HepG2 (cell line): ENCODE measurements around the gene HIGD1A. TPM values are rescaled to one million over a fixed set of nuclear protein-coding genes. Genes with fewer than 3 reads are reported as not detected.

Source experiments
- ARID2 ChIP-seq: sonication (generic); formaldehyde crosslinking; IDR thresholded peaks from 2 replicates; pipeline ENCODE4 v1.8.1; 2022; ENCODE audit warnings: mild to moderate bottlenecking, missing genetic modification reagents, borderline replicate concordance
- ARNT ChIP-seq: fragments of 450-650 bp; IDR thresholded peaks from 2 replicates; pipeline ENCODE4 v1.6.1; 2017
- ATF4 ChIP-seq, 2 experiments: fragments of 450-650 bp in 1 of 2; sonication (generic) in 1 of 2; formaldehyde crosslinking; IDR thresholded peaks; 2 replicates each; pipeline versions ENCODE4 v1.5.0 to v1.8.0; 2020 to 2022; ENCODE audit warnings: mild to moderate bottlenecking in 1 of 2, missing genetic modification reagents in 1 of 2
- CREB3 ChIP-seq: sonication (generic); formaldehyde crosslinking; IDR thresholded peaks from 2 replicates; pipeline ENCODE4 v1.5.0; 2020; ENCODE audit warnings: missing genetic modification reagents
- E2F2 ChIP-seq: sonication (generic); formaldehyde crosslinking; IDR thresholded peaks from 2 replicates; pipeline ENCODE4 v1.4.0; 2020; ENCODE audit warnings: missing genetic modification reagents, borderline replicate concordance
- PRDM4 ChIP-seq: sonication (generic); formaldehyde crosslinking; IDR thresholded peaks from 2 replicates; pipeline ENCODE4 v1.9.0; 2021; ENCODE audit warnings: missing genetic modification reagents, borderline replicate concordance
- REXO4 ChIP-seq: sonication (generic); formaldehyde crosslinking; IDR thresholded peaks from 2 replicates; pipeline ENCODE4 v1.8.0; 2022; ENCODE audit warnings: missing genetic modification reagents, mild to moderate bottlenecking, borderline replicate concordance
- THAP11 ChIP-seq: IDR thresholded peaks from 2 replicates; pipeline ENCODE4 v1.6.1; 2016; ENCODE audit warnings: missing biosample characterization, missing genetic modification reagents
- THAP8 ChIP-seq: sonication (generic); formaldehyde crosslinking; IDR thresholded peaks from 2 replicates; pipeline ENCODE4 v1.5.1; 2020; ENCODE audit warnings: missing genetic modification reagents, mild to moderate bottlenecking, borderline replicate concordance
- ZBTB14 ChIP-seq: sonication (generic); formaldehyde crosslinking; IDR thresholded peaks from 2 replicates; pipeline ENCODE4 v1.4.0; 2020; ENCODE audit warnings: missing genetic modification reagents
- ZNF142 ChIP-seq: sonication (generic); formaldehyde crosslinking; IDR thresholded peaks from 2 replicates; pipeline ENCODE4 v1.4.0; 2020; ENCODE audit warnings: missing genetic modification reagents
- ZNF549 ChIP-seq: sonication (generic); formaldehyde crosslinking; IDR thresholded peaks from 2 replicates; pipeline ENCODE4 v1.5.0; 2020; ENCODE audit warnings: missing genetic modification reagents
- ZNF749 ChIP-seq: sonication (generic); formaldehyde crosslinking; IDR thresholded peaks from 2 replicates; pipeline ENCODE4 v1.8.0; 2022; ENCODE audit warnings: mild to moderate bottlenecking, missing genetic modification reagents, moderate library complexity, borderline replicate concordance
- polyA plus RNA-seq, 8 experiments: library from polyadenylated mRNA; depleted of rRNA in 3 of 8; stranded (reverse) in 7 of 8; unstranded in 1 of 8; fragments of >200 nt; fragmentation: Illumina TruSeq in 4 of 8; extraction: Trizol in 4 of 8; gene quantifications; 2 replicates each; pipeline versions ENCODE4 v1.2.1 to v1.2.3, GENCODE V29; 2011 to 2016; ENCODE audit warnings: low read depth in 4 of 8, missing spikeins in 1 of 8, mixed read lengths in 1 of 8; ENCODE audit not compliant: insufficient read depth in 1 of 8
- total RNA-seq, 5 experiments: library from RNA; depleted of rRNA; stranded (reverse); fragments of >200 nt; fragmentation: Illumina TruSeq; extraction: Trizol; gene quantifications; 2 replicates each; pipeline ENCODE4 v1.2.3, GENCODE V29; 2016; ENCODE audit warnings: low read depth in 1 of 5

Gene HIGD1A
- total and polyA plus RNA-seq, 2 of the 13 experiments (the other 11 are each of a cell fraction or from before 2014, with no cell fraction given) = 222 to 253 TPM

- TF ChIP-seq ZNF749 (CRISPR knock-in tag) = peak; percentile 33
- TF ChIP-seq PRDM4 = no peak
- 0 out of 4 replicates have a peak, but pooled peaks of 1 of the 2 experiments have one; percentile 27 for TF ChIP-seq ATF4 (CRISPR knock-in tag; IDR thresholded peaks at IDR 0.05)
- TF ChIP-seq THAP8 (CRISPR knock-in tag) = no peak
- peak; percentile 65; the same call in 1 of the 2 replicates for TF ChIP-seq ZNF142 (CRISPR knock-in tag)
- no peak for TF ChIP-seq REXO4 (CRISPR knock-in tag)
- TF ChIP-seq ARNT = no peak
- TF ChIP-seq ZBTB14 (CRISPR knock-in tag) = no peak
- 0 out of 2 replicates have a peak, but pooled peaks have one; percentile 6 for TF ChIP-seq CREB3 (CRISPR knock-in tag)
- TF ChIP-seq THAP11 (CRISPR knock-in tag) = peak; percentile 57
- TF ChIP-seq ZNF549 (CRISPR knock-in tag) = no peak
- no peak for TF ChIP-seq E2F2
- peak; percentile 85; the same call in 1 of the 2 replicates for TF ChIP-seq ARID2 (CRISPR knock-in tag)
Measured at GRCh38 chr3:42804106-42804830, at the start of gene HIGD1A (continued).
